Suprapubic skin (tissue), 4 donors: ENCODE results near the gene STAC2. TPM values are rescaled to one million over a fixed set of nuclear protein-coding genes. Genes with fewer than 3 reads are reported as not detected.

Experiments
- DNase-seq, 2 donors: peaks; one replicate each; pipeline ENCODE4 v3.0.0-alpha.2; 2019; ENCODE audit warnings: low spot score in 2 of 2
- H3K27ac ChIP-seq: fragments of 200-600 bp; sonication (generic); one replicate; pipeline ENCODE4 v1.5.1; 2019
- H3K27me3 ChIP-seq: fragments of 200-600 bp; sonication (generic); one replicate; pipeline ENCODE4 v1.5.1; 2019
- H3K36me3 ChIP-seq: fragments of 200-600 bp; sonication (generic); one replicate; pipeline ENCODE4 v1.5.1; 2019
- H3K4me1 ChIP-seq: fragments of 200-600 bp; sonication (generic); one replicate; pipeline ENCODE4 v1.5.1; 2019
- H3K4me3 ChIP-seq: fragments of 200-600 bp; sonication (generic); one replicate; pipeline ENCODE4 v1.5.1; 2019; ENCODE audit warnings: mild to moderate bottlenecking
- H3K9me3 ChIP-seq: fragments of 200-600 bp; sonication (generic); one replicate; pipeline ENCODE4 v1.5.1; 2019
- EP300 ChIP-seq: sonication (generic); formaldehyde crosslinking; IDR thresholded peaks from one replicate; pipeline ENCODE4 v1.6.1; 2017; ENCODE audit warnings: antibody characterized with exemption
- POLR2A ChIP-seq, 2 donors: fragments of 450-650 bp; IDR thresholded peaks; one replicate each; pipeline ENCODE4 v1.6.1; 2017; ENCODE audit warnings: antibody characterized with exemption in 2 of 2, mild to moderate bottlenecking in 2 of 2, moderate library complexity in 2 of 2
- POLR2AphosphoS5 ChIP-seq, 3 donors: sonication (generic); formaldehyde crosslinking; IDR thresholded peaks; one replicate each; pipeline ENCODE4 v1.6.1; 2017; ENCODE audit warnings: antibody characterized with exemption in 3 of 3
- WGBS: methylation state at CpG from one replicate; pipeline ENCODE4 v1.1.5; 2018; 5-methylcytosine and 5-hydroxymethylcytosine counted together
- total RNA-seq, 4 donors: library from RNA; depleted of rRNA; stranded (reverse); fragments of >200 nt; gene quantifications; one replicate each; pipeline ENCODE4 v1.1.0, GENCODE V29; 2016
- TF ChIP-seq, protein P1 (sequence below), 2 donors: fragments of 200-600 bp in 1 of 2; fragments of 450-650 bp in 1 of 2; sonication (generic) in 1 of 2; IDR thresholded peaks; one replicate each; pipeline ENCODE4 v1.5.1; 2016 to 2019; ENCODE audit warnings: antibody characterized with exemption in 2 of 2, mild to moderate bottlenecking in 1 of 2, moderate library complexity in 1 of 2

Gene STAC2
- total RNA-seq, 4 donors from 2014 or later = 10.9 to 26.4 (median 16.5) TPM

DNA sequence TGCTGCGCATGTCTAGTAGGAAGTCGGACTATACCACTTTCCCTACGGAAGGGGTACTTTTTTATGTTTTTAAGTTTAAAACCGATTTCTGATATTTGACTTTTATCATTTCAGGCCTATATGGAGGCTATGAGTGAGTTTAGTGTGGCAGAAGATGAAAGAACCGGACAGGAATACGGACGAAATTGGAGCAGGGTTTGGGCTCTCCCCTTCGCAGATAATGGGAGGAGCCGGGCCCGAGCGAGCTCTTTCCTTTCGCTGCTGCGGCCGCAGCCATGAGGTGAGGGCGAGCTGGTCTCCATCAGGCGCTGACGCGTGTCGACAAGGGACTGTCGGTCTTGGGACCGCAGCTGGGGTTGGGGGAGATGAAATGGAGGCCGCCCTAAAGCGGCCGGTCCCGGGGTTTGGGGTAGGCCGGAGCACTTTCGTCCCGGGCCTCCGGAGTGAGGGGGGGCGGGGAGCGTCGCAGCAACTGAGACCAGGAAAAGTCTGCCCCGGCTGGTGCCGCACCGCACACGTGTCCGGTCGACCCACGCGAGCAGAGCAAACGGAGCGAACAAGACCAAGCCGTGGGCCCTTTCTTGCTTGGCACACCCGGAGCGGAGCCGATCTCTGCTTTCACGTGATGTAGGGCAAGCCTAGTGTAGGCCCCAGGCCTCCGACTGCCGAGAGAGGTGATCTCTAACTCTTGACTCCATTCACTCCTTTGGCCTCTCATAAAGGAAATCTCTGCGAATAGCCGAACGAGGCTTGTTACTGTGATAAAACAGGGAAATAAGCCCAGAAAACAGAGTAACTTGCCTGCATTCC, 25.5 kb downstream of the STAC2 start, which contains the start of gene RPL19:
RPL19 (plus strand) TSS at position 214 of the 810 bp plus-strand sequence; CDS start at position 276, 62 bp downstream.
- peak within 1 kb of the TSS; percentile 99 for H3K27ac ChIP-seq
- peak within 1 kb of the TSS; percentile 81 for H3K4me3 ChIP-seq
- TF ChIP-seq, protein P1, sequence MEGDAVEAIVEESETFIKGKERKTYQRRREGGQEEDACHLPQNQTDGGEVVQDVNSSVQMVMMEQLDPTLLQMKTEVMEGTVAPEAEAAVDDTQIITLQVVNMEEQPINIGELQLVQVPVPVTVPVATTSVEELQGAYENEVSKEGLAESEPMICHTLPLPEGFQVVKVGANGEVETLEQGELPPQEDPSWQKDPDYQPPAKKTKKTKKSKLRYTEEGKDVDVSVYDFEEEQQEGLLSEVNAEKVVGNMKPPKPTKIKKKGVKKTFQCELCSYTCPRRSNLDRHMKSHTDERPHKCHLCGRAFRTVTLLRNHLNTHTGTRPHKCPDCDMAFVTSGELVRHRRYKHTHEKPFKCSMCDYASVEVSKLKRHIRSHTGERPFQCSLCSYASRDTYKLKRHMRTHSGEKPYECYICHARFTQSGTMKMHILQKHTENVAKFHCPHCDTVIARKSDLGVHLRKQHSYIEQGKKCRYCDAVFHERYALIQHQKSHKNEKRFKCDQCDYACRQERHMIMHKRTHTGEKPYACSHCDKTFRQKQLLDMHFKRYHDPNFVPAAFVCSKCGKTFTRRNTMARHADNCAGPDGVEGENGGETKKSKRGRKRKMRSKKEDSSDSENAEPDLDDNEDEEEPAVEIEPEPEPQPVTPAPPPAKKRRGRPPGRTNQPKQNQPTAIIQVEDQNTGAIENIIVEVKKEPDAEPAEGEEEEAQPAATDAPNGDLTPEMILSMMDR (IDR thresholded peaks at IDR 0.05) = no peak
- peak; percentile 52 to 87 (median 52) for TF ChIP-seq POLR2AphosphoS5 (IDR thresholded peaks at IDR 0.05)
- no peak for TF ChIP-seq EP300
- peak in 1 of 2 donors; percentile 78 for TF ChIP-seq POLR2A (IDR thresholded peaks at IDR 0.05)
- peaks cover 37% of the 10 kb centered on the region for H3K36me3 ChIP-seq
- peak; percentile 86 to 90 for DNase-seq
- H3K4me1 ChIP-seq = peaks cover 60% of the 10 kb centered on the region
- WGBS = under 1% methylated on average over 39 of the region's 52 CpGs
- H3K9me3 ChIP-seq = no peaks in the 10 kb centered on the region
- H3K27me3 ChIP-seq = no peaks in the 10 kb centered on the region

GRCh38 chr17:39199820-39200069, 26.0 kb downstream of the STAC2 start:
- peak; percentile 96 for DNase-seq
- H3K9me3 ChIP-seq = no peaks in the 10 kb centered on the region
- peaks cover 32% of the 10 kb centered on the region for H3K36me3 ChIP-seq
- H3K27me3 ChIP-seq = no peaks in the 10 kb centered on the region
- peak overlapping the region; percentile 99 for H3K27ac ChIP-seq
- H3K4me3 ChIP-seq = peak overlapping the region; percentile 81
- TF ChIP-seq POLR2AphosphoS5 (IDR thresholded peaks at IDR 0.05) = no peak
- TF ChIP-seq, protein P1 (IDR thresholded peaks at IDR 0.05) = no peak
- no peak for TF ChIP-seq EP300
- TF ChIP-seq POLR2A (IDR thresholded peaks at IDR 0.05) = no peak
- 0% methylated on average over 10 of the region's 10 CpGs for WGBS
- peaks cover 65% of the 10 kb centered on the region for H3K4me1 ChIP-seq

- DNase-seq = no peak
- Histone ChIP-seq H3K36me3 (peaks cover 16% of the 10 kb centered on the region), H3K9me3 (no peaks in the 10 kb centered on the region), H3K27ac (peak overlapping the region; percentile 67), H3K4me1 (peaks cover 68% of the 10 kb centered on the region), H3K27me3 (no peaks in the 10 kb centered on the region), H3K4me3 (peak overlapping the region; percentile 68)
- no peak for TF ChIP-seq POLR2A (IDR thresholded peaks at IDR 0.05)
- no peak for TF ChIP-seq EP300
- TF ChIP-seq POLR2AphosphoS5 (IDR thresholded peaks at IDR 0.05) = no peak
- TF ChIP-seq, protein P1 (IDR thresholded peaks at IDR 0.05) = no peak
- 66% methylated on average over 4 of the region's 4 CpGs for WGBS
Measured at GRCh38 chr17:39198186-39198566, 27.6 kb downstream of the STAC2 start.

- no peaks in the 10 kb centered on the region for H3K27me3 ChIP-seq
- no peaks in the 10 kb centered on the region for H3K9me3 ChIP-seq
- peaks cover 68% of the 10 kb centered on the region for H3K4me1 ChIP-seq
- 1% methylated on average over 12 of the region's 55 CpGs for WGBS
- TF ChIP-seq EP300 (no peak), POLR2A (IDR thresholded peaks at IDR 0.05) (no peak)
- H3K4me3 ChIP-seq = peak within 1 kb of the TSS; percentile 68
- H3K36me3 ChIP-seq = peaks cover 13% of the 10 kb centered on the region
- H3K27ac ChIP-seq = peak within 1 kb of the TSS; percentile 67
- DNase-seq = peak; percentile 86 to 89
Measured at GRCh38 chr17:39197380-39198185, 28.2 kb downstream of the STAC2 start, which contains the start of gene CACNB1. TSS of gene CACNB1 (minus strand) at chr17:39197669. CDS start at chr17:39197495, 174 bp downstream.

- Histone ChIP-seq H3K27ac (peak overlapping the region; percentile 67), H3K9me3 (no peaks in the 10 kb centered on the region), H3K27me3 (no peaks in the 10 kb centered on the region), H3K4me1 (peaks cover 64% of the 10 kb centered on the region), H3K4me3 (peak overlapping the region; percentile 68), H3K36me3 (peaks cover 13% of the 10 kb centered on the region)
- peak in 1 of 2 donors; percentile 79 for DNase-seq
- TF ChIP-seq, protein P1 (IDR thresholded peaks at IDR 0.05) = no peak
- TF ChIP-seq POLR2A (IDR thresholded peaks at IDR 0.05) = no peak
- TF ChIP-seq EP300 = no peak
- no peak for TF ChIP-seq POLR2AphosphoS5 (IDR thresholded peaks at IDR 0.05)
- WGBS = 4% methylated on average over 17 of the region's 30 CpGs
Measured at GRCh38 chr17:39196808-39197291, 28.9 kb downstream of the STAC2 start.
